Measurements from ENCODE around the gene CASR. TPM values are rescaled to one million over a fixed set of nuclear protein-coding genes. Genes with fewer than 3 reads are reported as not detected.

Gene CASR
- total RNA-seq, 1 experiment from 2014 or later, result not detected

GRCh38 chr3:122306622-122306953 is 123.1 kb downstream of the CASR start:
- no peak for DNase-seq (ENCODE audit: low read depth)

DNA sequence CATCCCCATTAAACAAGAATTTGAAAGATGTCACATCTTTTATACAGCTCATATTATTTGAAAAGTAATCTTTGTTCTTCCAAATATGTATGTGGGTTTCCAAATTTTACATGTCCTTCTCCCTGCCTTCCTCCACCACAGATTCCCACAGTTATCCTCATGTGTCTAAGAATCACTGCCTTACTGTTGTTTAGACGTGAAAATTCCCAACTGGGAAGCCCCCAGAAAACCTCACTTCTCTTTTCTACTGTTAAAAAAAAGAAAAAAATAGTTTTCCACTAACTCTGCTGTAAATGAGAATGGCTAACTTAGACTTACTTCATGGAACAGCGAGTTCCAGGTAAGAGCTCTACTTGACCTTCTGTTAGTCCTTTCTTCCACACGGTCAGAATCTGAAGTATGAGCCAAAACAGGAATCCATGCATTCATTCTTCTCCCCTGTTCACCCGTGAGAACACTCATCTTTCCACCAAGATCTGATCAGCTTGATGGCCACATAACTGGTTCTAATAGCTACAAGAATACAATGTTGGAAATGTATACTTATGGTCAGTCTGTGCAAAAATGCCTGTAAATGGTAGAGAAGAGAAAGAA is 123.7 kb downstream of the CASR start:
- no peak for DNase-seq (ENCODE audit: low read depth)

DNA sequence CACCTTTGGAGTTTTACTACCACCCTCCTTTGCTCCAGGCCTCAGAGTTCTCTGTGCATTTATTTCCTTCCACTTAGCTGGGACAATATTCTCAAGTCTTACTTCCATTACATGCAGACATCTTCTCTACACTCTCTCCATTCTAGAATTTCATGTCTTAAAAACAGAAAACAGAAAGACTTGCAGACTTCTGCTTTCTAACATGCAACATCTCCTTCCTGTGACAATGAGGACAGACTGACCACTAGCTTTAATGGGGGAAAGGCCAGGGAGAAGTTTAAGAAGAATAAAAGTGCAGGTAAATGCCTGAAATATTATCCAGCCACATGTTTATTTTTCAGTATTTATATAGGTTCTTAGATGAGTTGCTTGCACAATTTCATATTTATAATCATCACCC is 124.5 kb downstream of the CASR start:
- DNase-seq (ENCODE audit: low read depth), result no peak

DNA sequence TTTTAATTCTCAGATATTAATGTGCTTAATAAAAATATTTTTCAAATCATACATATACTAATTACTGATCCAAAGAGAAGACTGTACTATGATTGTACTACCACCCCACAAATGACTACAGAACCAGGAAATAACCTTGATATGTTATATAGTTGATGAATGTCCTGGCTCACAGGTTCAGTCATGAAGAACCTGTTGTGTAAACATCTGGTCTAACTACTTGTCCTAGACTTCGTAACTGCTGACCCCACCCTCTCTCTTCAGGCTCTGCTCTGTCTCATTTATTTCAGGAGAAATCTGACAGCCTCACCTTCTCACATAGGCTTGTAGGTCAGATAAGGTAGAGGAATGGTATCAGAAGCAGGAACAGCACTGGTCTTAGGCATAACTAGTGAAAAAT is 126.9 kb downstream of the CASR start:
- DNase-seq (ENCODE audit: low read depth), result no peak

DNA sequence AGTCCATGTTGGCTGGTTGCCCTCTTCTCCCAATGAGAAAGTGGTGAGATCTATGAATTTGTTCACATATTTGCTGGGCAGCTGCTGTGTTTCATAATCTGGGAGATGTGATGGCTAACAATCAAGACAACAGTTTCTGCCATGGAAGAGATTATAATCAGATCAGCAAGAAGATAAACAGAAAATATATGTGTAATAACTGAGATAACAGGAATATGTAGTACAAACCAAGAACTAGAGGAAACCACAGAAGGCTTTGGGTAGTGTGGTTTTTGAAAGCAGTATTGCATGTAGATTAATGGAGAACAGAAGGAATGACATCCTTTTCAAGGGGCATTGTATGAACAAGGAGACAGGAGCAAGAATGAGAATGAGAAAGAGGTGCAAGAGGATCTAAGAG is 129.4 kb downstream of the CASR start:
- no peak for DNase-seq (ENCODE audit: low read depth)

DNA sequence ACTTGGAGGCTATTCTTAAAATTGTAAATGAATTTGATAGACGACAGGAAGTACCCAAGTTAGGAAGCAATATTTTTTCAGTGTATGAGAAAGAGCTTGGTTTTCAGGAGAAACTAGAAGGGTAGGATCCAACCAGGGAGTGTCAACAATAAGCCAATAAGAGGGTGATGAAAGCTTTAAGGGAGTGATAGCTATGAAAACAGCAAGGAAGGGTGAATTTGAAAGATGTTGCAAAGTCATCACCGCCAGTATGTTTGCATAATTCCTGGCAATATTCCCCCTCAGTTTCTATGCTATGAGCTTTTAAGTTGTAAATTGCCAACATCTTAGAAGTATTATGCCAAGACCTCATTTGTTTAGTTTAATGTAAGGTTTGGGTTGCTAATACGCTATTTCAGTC is 129.8 kb downstream of the CASR start:
- DNase-seq (ENCODE audit: low read depth), result no peak

DNA sequence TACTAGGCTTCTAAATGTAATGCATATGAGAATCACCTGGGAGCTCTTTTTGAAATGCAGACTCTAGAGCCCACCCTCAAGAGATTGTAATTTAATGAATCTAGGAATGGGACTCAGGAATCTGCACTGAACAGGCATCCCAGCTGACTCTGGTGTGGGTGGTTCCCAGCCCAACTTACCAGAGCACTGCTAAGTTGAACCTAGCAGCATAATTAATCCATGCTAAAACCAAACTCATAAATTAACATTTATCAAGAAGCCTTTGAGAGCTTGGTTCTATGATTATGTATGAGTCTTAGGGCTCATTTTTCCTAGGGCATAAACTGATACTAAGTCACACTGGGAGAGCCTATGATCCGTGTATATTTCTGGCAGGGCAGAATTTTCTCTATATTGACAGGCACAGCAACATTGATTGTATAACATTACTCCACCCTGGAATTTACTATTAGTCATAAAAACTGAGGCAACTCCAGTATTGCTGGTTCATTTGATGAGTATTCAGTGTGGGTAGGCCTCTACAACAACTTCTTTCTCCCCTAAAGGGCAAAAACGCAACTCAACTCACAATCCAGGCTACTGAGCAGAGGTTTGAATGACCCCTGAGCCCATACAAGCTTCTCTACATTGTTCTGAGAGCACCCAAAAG is 130.9 kb downstream of the CASR start:
- no peak for DNase-seq (ENCODE audit: low read depth)

DNA sequence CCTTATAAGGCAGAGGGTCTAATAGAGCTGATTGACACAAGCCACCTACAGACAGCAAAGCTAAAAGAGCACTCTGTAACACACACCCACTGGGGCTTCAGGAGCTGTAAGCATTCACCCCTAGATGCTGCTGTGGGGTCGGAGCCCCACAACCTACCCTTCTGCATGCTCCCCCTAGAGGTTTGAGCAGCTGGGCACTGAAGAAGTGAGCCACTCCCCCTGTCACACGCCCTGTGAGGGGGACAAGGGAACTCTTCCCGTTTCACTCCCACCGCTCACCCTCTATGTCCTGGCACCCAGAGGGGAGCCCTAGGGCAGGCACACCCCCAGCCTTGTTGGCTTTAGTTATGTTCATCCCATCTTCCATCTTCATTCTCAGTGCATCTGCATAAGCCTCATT is 132.2 kb downstream of the CASR start:
- DNase-seq (ENCODE audit: low read depth), result no peak

DNA sequence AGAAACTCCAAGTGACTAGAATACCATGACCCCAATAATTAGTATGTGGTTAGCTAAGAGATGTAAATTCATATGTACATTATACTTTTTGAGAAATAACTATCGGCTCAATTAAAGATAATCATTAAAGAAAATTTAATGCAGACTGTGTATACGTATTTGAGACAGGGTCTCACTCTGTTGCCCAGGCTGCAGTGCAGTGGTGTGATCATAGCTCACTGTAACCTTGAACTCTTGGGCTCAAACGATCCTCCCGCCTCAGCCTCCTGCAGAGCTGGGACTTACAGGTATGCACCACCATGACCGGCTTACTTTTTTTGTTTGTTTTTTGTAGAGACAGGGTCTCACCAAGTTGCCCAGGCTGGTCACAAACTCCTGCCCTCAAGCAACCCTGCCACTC is 132.9 kb downstream of the CASR start:
- no peak for DNase-seq (ENCODE audit: low read depth)

- no peak for DNase-seq (ENCODE audit: low read depth)
Measured at GRCh38 chr3:122318620-122319019, 135.2 kb downstream of the CASR start.

DNA sequence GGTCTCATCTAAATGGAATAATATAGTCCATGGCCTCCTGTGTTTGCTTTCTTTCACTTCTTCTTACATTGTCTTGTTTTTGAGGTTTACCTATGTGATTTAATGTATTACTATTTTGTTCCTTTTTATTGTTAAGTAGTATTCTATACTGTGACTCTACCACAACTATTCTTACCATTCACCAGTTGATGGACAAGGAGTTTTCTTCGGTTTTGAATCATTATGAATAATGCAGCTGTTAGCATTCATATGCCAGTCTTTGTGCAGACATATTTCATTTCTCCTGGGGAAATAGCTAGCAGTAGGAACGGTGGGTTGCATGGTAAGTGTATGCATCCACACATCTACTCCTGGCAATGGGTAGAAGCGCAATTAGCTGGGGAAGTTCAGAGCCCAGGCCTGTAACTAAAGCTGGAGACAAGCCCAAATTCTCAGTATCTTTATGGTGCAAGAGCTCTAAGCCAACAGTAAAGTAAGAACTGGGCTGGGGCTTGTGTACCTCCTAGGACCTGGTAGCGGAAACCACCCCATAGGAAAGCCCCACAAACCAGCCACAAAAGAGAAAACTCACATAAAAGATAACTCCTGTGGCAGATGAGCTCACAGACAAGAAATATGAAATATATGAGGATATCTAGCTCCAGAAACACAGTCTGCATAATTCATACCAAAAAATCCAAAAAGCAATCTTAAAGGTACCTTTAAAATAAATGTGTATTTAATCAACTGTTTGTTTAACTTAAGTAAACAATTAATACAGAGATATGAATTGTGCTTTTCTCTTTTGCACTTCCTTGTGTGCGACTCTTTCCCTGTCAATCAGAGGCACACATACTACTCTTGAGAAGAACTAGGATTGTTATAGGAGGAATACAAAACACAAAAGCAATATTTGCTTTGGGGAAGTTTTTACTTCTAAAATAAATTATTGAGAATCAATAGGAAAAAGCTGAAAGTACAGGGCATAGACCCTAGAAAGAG is 138.9 kb downstream of the CASR start:
- DNase-seq (ENCODE audit: low read depth), result no peak

DNA sequence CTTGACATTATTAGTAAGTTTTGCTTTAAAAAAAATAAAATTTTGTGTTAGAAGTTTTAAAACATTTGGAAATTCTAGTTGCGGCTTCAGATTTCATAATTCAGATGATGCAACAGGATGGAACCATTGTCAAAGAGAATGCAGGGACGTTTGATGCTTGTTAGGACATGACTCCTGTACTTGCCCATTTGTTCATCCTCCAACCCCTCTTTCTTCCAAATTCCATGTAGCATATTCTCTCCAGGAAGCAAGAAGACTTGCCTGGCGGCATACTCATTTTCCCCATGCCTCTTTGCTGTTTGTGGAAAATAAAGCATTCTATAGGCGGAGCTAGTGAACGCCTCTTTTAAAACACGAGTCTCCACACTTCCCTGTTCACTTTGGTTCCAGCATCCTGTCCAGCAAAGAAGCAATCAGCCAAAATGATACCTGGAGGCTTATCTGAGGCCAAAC is 141.4 kb downstream of the CASR start, which contains the start of gene CSTA:
Gene CSTA (plus strand): TSS at position 378 of the 453 bp plus-strand sequence. CDS start 45 bp downstream, at position 423.
- no peak for DNase-seq (ENCODE audit: low read depth)

DNA sequence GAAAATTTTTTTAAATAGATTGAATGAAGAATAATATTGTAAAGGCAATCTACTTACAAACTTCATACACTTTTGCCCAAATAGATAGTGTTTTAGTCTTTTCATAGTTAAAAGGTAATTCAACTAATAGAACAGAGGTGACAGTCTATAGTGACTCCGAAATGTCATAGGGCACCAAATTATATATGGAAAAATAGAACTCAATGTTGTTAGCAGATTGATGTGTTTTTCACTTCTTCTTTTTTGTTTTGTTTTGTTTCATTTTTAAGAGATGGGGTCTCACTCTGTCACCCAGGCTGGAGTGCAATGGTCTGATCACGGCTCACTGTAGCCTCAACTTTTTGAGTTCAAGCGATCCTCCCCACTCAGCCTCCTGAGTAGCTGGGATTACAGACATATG is 142.3 kb downstream of the CASR start:
- DNase-seq (ENCODE audit: low read depth), result no peak

- DNase-seq (ENCODE audit: low read depth), result no peak
Measured at GRCh38 chr3:122331886-122332285, 148.4 kb downstream of the CASR start.

DNA sequence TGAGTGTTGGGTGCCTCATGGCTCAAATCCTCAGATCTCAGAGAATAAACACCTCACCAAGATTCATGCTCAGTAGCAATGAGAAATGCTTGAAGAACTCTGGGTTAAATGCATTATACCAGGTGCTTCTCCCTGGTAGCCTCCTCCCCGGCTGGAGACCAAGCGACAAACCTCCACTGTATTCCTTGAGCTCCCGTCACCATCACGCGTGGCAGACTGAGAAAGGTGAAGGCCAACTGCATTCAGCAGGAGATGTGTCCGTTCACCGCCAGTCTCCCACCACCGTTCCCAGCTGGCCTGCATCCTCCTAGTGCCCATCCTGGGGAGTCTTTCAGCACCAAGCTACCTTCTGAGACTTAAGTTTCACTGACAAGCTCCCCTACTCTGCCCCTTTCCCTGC is 149.1 kb downstream of the CASR start:
- no peak for DNase-seq (ENCODE audit: low read depth)

Other genes with a start within 250 kb of the CASR start
- not detected in 2 replicates for gene ILDR1, start 161.4 kb upstream of the CASR start, total RNA-seq (2014; rRNA removed; shearing (Covaris generic))
- gene CD86, start 128.3 kb upstream of the CASR start, total RNA-seq (2014; rRNA removed; shearing (Covaris generic)), result 0.15 and 0.29 TPM in 2 replicates
- not detected in 2 replicates for gene CSTA, start 141.6 kb downstream of the CASR start, total RNA-seq (2014; rRNA removed; shearing (Covaris generic))
- gene MIX23, start 199.6 kb downstream of the CASR start, total RNA-seq (2014; rRNA removed; shearing (Covaris generic)), result 106 and 134 TPM in 2 replicates
- 25.2 and 52.5 TPM in 2 replicates for gene FAM162A, start 200.5 kb downstream of the CASR start, total RNA-seq (2014; rRNA removed; shearing (Covaris generic))
- 6.2 and 6.5 TPM in 2 replicates for gene WDR5B, start 232.4 kb downstream of the CASR start, total RNA-seq (2014; rRNA removed; shearing (Covaris generic))